HEK293 (cell line): ENCODE measurements around the gene ZCCHC17.

Experiments used
- CTCF ChIA-PET: fragments of 350-600 bp; formaldehyde crosslinking; extraction: SDS; loops from one replicate; lab custom pipeline; 2021; ENCODE audit warnings: antibody characterized with exemption; lab: Yijun Ruan, JAX
- POLR2A ChIA-PET: fragments of 300-600 bp; formaldehyde crosslinking; extraction: SDS; loops from one replicate; lab custom pipeline; 2020; ENCODE audit warnings: antibody characterized with exemption, inconsistent platforms; lab: Yijun Ruan, JAX
- H3K27ac ChIP-seq: fragments of 200-500 bp; sonication (Bioruptor generic); 2 replicates; pipeline ENCODE4 v1.5.1; 2014; ENCODE audit warnings: low read depth, low read length, control low read depth, inconsistent platforms; ENCODE audit errors: extremely low read depth
- H3K36me3 ChIP-seq, 2 experiments: fragments of 200-500 bp in 1 of 2; sonication (Bioruptor generic) in 1 of 2; 1 replicate in 1 of 2; 2 replicates in 1 of 2; pipeline ENCODE4 v1.5.1; 2014 to 2017; ENCODE audit warnings: inconsistent platforms in 2 of 2, low read length in 2 of 2; ENCODE audit not compliant: control insufficient read depth in 2 of 2, insufficient read depth in 1 of 2
- H3K4me1 ChIP-seq: fragments of 200-500 bp; sonication (Bioruptor generic); 2 replicates; pipeline ENCODE4 v1.5.1; 2014; ENCODE audit warnings: mild to moderate bottlenecking, low read length, inconsistent platforms; ENCODE audit not compliant: control insufficient read depth, insufficient read depth
- H3K4me3 ChIP-seq: 2 replicates; pipeline ENCODE4 v1.5.1; 2011; ENCODE audit warnings: low read depth, mild to moderate bottlenecking, control low read depth, low read length, moderate library complexity
- H3K9me3 ChIP-seq: fragments of 200-500 bp; sonication (Bioruptor generic); 2 replicates; pipeline ENCODE4 v1.5.1; 2014; ENCODE audit warnings: low read depth, low read length, inconsistent platforms; ENCODE audit not compliant: control insufficient read depth, insufficient read depth
- BCL11B ChIP-seq: fragments of 450-650 bp; formaldehyde crosslinking; IDR thresholded peaks from 2 replicates; pipeline ENCODE4 v1.5.1; 2016; ENCODE audit warnings: low read depth, missing biosample characterization, missing genetic modification characterization
- GFI1B ChIP-seq: fragments of 450-650 bp; formaldehyde crosslinking; IDR thresholded peaks from 2 replicates; pipeline ENCODE4 v1.5.1; 2016; ENCODE audit warnings: missing biosample characterization, missing genetic modification characterization
- KLF16 ChIP-seq: fragments of 450-650 bp; formaldehyde crosslinking; IDR thresholded peaks from 2 replicates; pipeline ENCODE4 v1.5.1; 2017; ENCODE audit warnings: missing biosample characterization, missing genetic modification characterization
- KLF17 ChIP-seq: fragments of 450-650 bp; formaldehyde crosslinking; IDR thresholded peaks from 2 replicates; pipeline ENCODE4 v1.5.1; 2016; ENCODE audit warnings: missing biosample characterization, missing genetic modification characterization
- OSR2 ChIP-seq: fragments of 450-650 bp; formaldehyde crosslinking; IDR thresholded peaks from 2 replicates; pipeline ENCODE4 v1.5.1; 2016; ENCODE audit warnings: missing biosample characterization, missing genetic modification characterization
- SALL2 ChIP-seq: fragments of 450-650 bp; formaldehyde crosslinking; IDR thresholded peaks from 2 replicates; pipeline ENCODE4 v1.5.0; 2017; ENCODE audit warnings: missing biosample characterization, mild to moderate bottlenecking, missing genetic modification characterization, borderline replicate concordance
- ZBTB49 ChIP-seq: fragments of 450-650 bp; formaldehyde crosslinking; IDR thresholded peaks from 2 replicates; pipeline ENCODE4 v1.5.1; 2016; ENCODE audit warnings: missing biosample characterization, missing genetic modification characterization, low read depth
- ZBTB7A ChIP-seq: fragments of 450-650 bp; formaldehyde crosslinking; IDR thresholded peaks from 2 replicates; pipeline ENCODE4 v1.5.1; 2016; ENCODE audit warnings: low read depth, missing biosample characterization, missing genetic modification characterization
- ZNF10 ChIP-seq: fragments of 450-650 bp; formaldehyde crosslinking; IDR thresholded peaks from 2 replicates; pipeline ENCODE4 v1.5.1; 2017; ENCODE audit warnings: missing biosample characterization, missing genetic modification characterization
- ZNF114 ChIP-seq: fragments of 450-650 bp; formaldehyde crosslinking; IDR thresholded peaks from 2 replicates; pipeline ENCODE4 v1.5.0; 2017; ENCODE audit warnings: missing biosample characterization, missing genetic modification characterization
- ZNF214 ChIP-seq: fragments of 450-650 bp; formaldehyde crosslinking; IDR thresholded peaks from 2 replicates; pipeline ENCODE4 v1.5.1; 2017; ENCODE audit warnings: missing biosample characterization, mild to moderate bottlenecking, missing genetic modification characterization, borderline replicate concordance
- ZNF223 ChIP-seq: fragments of 450-650 bp; formaldehyde crosslinking; IDR thresholded peaks from 2 replicates; pipeline ENCODE4 v1.5.1; 2016; ENCODE audit warnings: missing biosample characterization, missing genetic modification characterization
- ZNF23 ChIP-seq: fragments of 450-650 bp; formaldehyde crosslinking; IDR thresholded peaks from 2 replicates; pipeline ENCODE4 v1.5.1; 2016; ENCODE audit warnings: missing biosample characterization, missing genetic modification characterization, borderline replicate concordance
- ZNF280C ChIP-seq: fragments of 450-650 bp; formaldehyde crosslinking; IDR thresholded peaks from 2 replicates; pipeline ENCODE4 v1.5.1; 2016; ENCODE audit warnings: missing biosample characterization, missing genetic modification characterization
- ZNF394 ChIP-seq: fragments of 450-650 bp; formaldehyde crosslinking; IDR thresholded peaks from 2 replicates; pipeline ENCODE4 v1.5.1; 2016; ENCODE audit warnings: missing biosample characterization, missing genetic modification characterization, mild to moderate bottlenecking, moderate library complexity, borderline replicate concordance
- ZNF501 ChIP-seq: fragments of 450-650 bp; formaldehyde crosslinking; IDR thresholded peaks from 2 replicates; pipeline ENCODE4 v1.5.1; 2016; ENCODE audit warnings: missing biosample characterization, missing genetic modification characterization
- ZNF530 ChIP-seq: fragments of 450-650 bp; formaldehyde crosslinking; IDR thresholded peaks from 2 replicates; pipeline ENCODE4 v1.5.1; 2016; ENCODE audit warnings: low read depth, missing biosample characterization, missing genetic modification characterization
- ZNF596 ChIP-seq: fragments of 450-650 bp; IDR thresholded peaks from 2 replicates; pipeline ENCODE4 v1.5.0; 2018; ENCODE audit warnings: missing biosample characterization, mild to moderate bottlenecking, missing genetic modification characterization, moderate library complexity
- ZNF610 ChIP-seq: fragments of 450-650 bp; formaldehyde crosslinking; IDR thresholded peaks from 2 replicates; pipeline ENCODE4 v1.5.1; 2016; ENCODE audit warnings: missing biosample characterization, missing genetic modification characterization, borderline replicate concordance
- ZNF623 ChIP-seq: fragments of 450-650 bp; formaldehyde crosslinking; IDR thresholded peaks from 2 replicates; pipeline ENCODE4 v1.5.1; 2016; ENCODE audit warnings: missing biosample characterization, missing genetic modification characterization
- ZNF707 ChIP-seq: fragments of 450-650 bp; formaldehyde crosslinking; IDR thresholded peaks from 2 replicates; pipeline ENCODE4 v1.5.1; 2016; ENCODE audit warnings: missing biosample characterization, missing genetic modification characterization
- ZNF76 ChIP-seq: fragments of 450-650 bp; formaldehyde crosslinking; IDR thresholded peaks from 2 replicates; pipeline ENCODE4; 2016; ENCODE audit warnings: low read depth, missing biosample characterization, missing genetic modification characterization, borderline replicate concordance
- TF ChIP-seq, protein P1 (sequence below): fragments of 450-650 bp; formaldehyde crosslinking; IDR thresholded peaks from 2 replicates; pipeline ENCODE4 v1.5.1; 2016; ENCODE audit warnings: missing biosample characterization, missing genetic modification characterization

The ZCCHC17 gene

GRCh38 chr1:31401241-31401640, 104.4 kb downstream of the ZCCHC17 start:
- H3K9me3 ChIP-seq: no peaks in the 10 kb centered on the region
- no peaks in the 10 kb centered on the region for H3K36me3 ChIP-seq
- POLR2A ChIA-PET: no interaction called here
- TF ChIP-seq ZNF707 (no peak), KLF16 (tag by site-specific recombination) (no peak), ZNF501 (tag by site-specific recombination) (no peak)
- TF ChIP-seq, protein P1, sequence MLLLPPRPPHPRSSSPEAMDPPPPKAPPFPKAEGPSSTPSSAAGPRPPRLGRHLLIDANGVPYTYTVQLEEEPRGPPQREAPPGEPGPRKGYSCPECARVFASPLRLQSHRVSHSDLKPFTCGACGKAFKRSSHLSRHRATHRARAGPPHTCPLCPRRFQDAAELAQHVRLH: no peak
- TF ChIP-seq, all 188 proteins: peak for 0
- H3K4me3 ChIP-seq: no peak overlapping the region
- H3K27ac ChIP-seq: no peak overlapping the region
- CTCF ChIA-PET: interaction anchor here (0.7 kb wide), 1 partner anchor 350 kb away, joined by 3 read pairs; no protein-coding TSS in a partner anchor
- no peaks in the 10 kb centered on the region for H3K4me1 ChIP-seq

DNA sequence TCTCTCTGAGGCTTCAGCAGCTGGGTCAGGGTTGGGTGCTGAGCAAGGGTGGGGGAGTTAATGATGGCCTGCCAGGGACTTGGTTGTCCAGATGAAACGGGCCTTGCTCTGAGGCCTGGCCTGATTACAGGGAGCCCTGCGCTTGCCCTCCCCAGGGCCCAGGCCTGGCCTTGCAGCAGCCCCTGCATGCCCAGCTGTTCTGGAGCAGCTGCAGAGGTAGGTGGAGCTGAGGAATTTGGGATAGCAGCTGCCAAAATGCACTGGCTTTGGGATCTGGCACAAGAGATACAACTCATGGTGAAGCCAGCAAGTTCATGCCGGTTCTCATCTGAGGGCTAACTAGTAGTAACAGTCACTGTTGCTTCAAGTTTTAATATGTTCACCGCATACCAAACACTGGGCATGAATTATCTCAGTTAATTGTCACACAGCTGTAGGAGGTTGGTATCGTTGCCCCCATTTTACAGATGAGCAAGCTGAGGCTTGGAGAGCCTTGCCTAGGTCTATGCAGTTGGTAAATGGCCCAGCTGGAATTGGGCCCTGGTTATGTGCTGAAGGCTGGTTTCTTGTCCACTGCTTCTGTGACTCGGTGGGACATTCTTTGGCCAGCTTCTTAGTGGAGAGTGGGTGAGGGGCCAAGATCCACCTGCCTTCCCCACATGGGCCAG, 108.9 kb downstream of the ZCCHC17 start:
- Histone ChIP-seq H3K27ac (no peak overlapping the region), H3K36me3 (no peaks in the 10 kb centered on the region)
- TF ChIP-seq GFI1B (tag by site-specific recombination) (no peak), ZNF596 (tag by site-specific recombination) (no peak), ZNF23 (no peak), ZNF623 (tag by site-specific recombination) (no peak), ZNF223 (tag by site-specific recombination) (no peak), ZNF280C (tag by site-specific recombination) (no peak), ZNF610 (tag by site-specific recombination) (no peak), ZNF394 (tag by site-specific recombination) (no peak), ZBTB7A (tag by site-specific recombination) (no peak), ZNF214 (tag by site-specific recombination) (no peak), OSR2 (tag by site-specific recombination) (no peak), BCL11B (tag by site-specific recombination) (no peak), KLF17 (tag by site-specific recombination) (no peak), ZNF76 (tag by site-specific recombination) (no peak), ZBTB49 (no peak), ZNF114 (tag by site-specific recombination) (no peak), ZNF10 (tag by site-specific recombination) (no peak), ZNF530 (tag by site-specific recombination) (no peak), SALL2 (tag by site-specific recombination) (no peak)
- TF ChIP-seq, all 188 proteins: peak for 0
- ChIA-PET CTCF (interaction anchor here (1.0 to 1.7 kb wide), 3 partner anchors 9 to 144 kb away, joined by 4 to 9 read pairs (median 5); no protein-coding TSS in a partner anchor), POLR2A (no interaction called here)
- no peaks in the 10 kb centered on the region for H3K4me1 ChIP-seq
- no peaks in the 10 kb centered on the region for H3K9me3 ChIP-seq
- H3K4me3 ChIP-seq: no peak overlapping the region
